Astrocyte (in vitro differentiated cells and primary cell): ENCODE measurements around the gene ZNF33B. TPM values are rescaled to one million over a fixed set of nuclear protein-coding genes. Genes with fewer than 3 reads are reported as not detected.

Experiments
- DNase-seq: peaks from one replicate; pipeline ENCODE4 v3.0.0-alpha.2; 2010; ENCODE audit warnings: low read depth
- FAIRE-seq: peaks from 2 replicates; lab custom pipeline; 2011; peaks lifted over from hg19 to GRCh38; lab: Jason Lieb, UNC
- H2AFZ ChIP-seq: 2 replicates; pipeline ENCODE4 v1.6.0; 2012; ENCODE audit warnings: low read depth, low read length, inconsistent platforms
- H3K27ac ChIP-seq: 2 replicates; pipeline ENCODE4 v1.5.1; 2011; ENCODE audit warnings: low read depth, low read length, inconsistent platforms
- H3K27me3 ChIP-seq: 2 replicates; pipeline ENCODE4 v1.6.0; 2011; ENCODE audit warnings: low read length, inconsistent platforms; ENCODE audit not compliant: insufficient read depth
- H3K36me3 ChIP-seq: 2 replicates; pipeline ENCODE4 v1.5.1; 2011; ENCODE audit warnings: low read length, inconsistent platforms; ENCODE audit not compliant: insufficient read depth
- H3K4me1 ChIP-seq: 2 replicates; pipeline ENCODE4 v1.5.1; 2011; ENCODE audit warnings: low read length, inconsistent platforms; ENCODE audit not compliant: insufficient read depth
- H3K4me2 ChIP-seq: 2 replicates; pipeline ENCODE4 v1.6.0; 2012; ENCODE audit warnings: low read length, inconsistent platforms
- H3K4me3 ChIP-seq: 2 replicates; pipeline ENCODE4 v1.5.1; 2011; ENCODE audit warnings: low read depth, mild to moderate bottlenecking, low read length, inconsistent platforms; ENCODE audit not compliant: insufficient read depth
- H3K79me2 ChIP-seq: 2 replicates; pipeline ENCODE4 v1.6.0; 2012; ENCODE audit warnings: mild to moderate bottlenecking, low read length, inconsistent platforms; ENCODE audit not compliant: insufficient read depth
- H3K9ac ChIP-seq: 2 replicates; pipeline ENCODE4 v1.6.0; 2012; ENCODE audit warnings: mild to moderate bottlenecking, low read length, inconsistent platforms
- H3K9me3 ChIP-seq: 2 replicates; pipeline ENCODE4 v1.5.1; 2012; ENCODE audit warnings: low read depth, mild to moderate bottlenecking, low read length, inconsistent platforms; ENCODE audit not compliant: insufficient read depth
- H4K20me1 ChIP-seq: 2 replicates; pipeline ENCODE4 v1.6.0; 2012; ENCODE audit warnings: low read length, inconsistent platforms; ENCODE audit not compliant: insufficient read depth
- H3K27ac Mint-ChIP-seq: one replicate; pipeline ENCODE4 v1.8.0; 2021; ENCODE audit warnings: mild to moderate bottlenecking, mixed read lengths; ENCODE audit not compliant: unreplicated experiment
- H3K27me3 Mint-ChIP-seq: one replicate; pipeline ENCODE4 v1.8.0; 2021; ENCODE audit warnings: low read depth, mixed read lengths; ENCODE audit not compliant: unreplicated experiment
- H3K36me3 Mint-ChIP-seq: one replicate; pipeline ENCODE4 v1.8.0; 2021; ENCODE audit warnings: low read depth, mixed read lengths; ENCODE audit not compliant: unreplicated experiment
- H3K4me1 Mint-ChIP-seq: one replicate; pipeline ENCODE4 v1.8.0; 2021; ENCODE audit warnings: low read depth, mixed read lengths; ENCODE audit not compliant: unreplicated experiment
- H3K4me3 Mint-ChIP-seq: one replicate; pipeline ENCODE4 v1.8.0; 2021; ENCODE audit warnings: mild to moderate bottlenecking, moderate library complexity, mixed read lengths; ENCODE audit not compliant: unreplicated experiment
- H3K9me3 Mint-ChIP-seq: one replicate; pipeline ENCODE4 v1.8.0; 2021; ENCODE audit warnings: mild to moderate bottlenecking, mixed read lengths; ENCODE audit not compliant: unreplicated experiment
- EZH2 ChIP-seq: IDR thresholded peaks from 2 replicates; pipeline ENCODE4 v1.6.1; 2012; ENCODE audit warnings: mild to moderate bottlenecking, low read length, inconsistent platforms; ENCODE audit not compliant: insufficient read depth
- total RNA-seq: library from RNA; stranded (reverse); gene quantifications from 2 replicates; pipeline ENCODE4 v1.2.1, GENCODE V29; 2021
- TF ChIP-seq, protein P1 (sequence below): IDR thresholded peaks from 2 replicates; pipeline ENCODE4 v1.5.1; 2011; ENCODE audit warnings: low read depth, mild to moderate bottlenecking, inconsistent platforms, low read length, moderate library complexity; ENCODE audit not compliant: insufficient read depth

Gene ZNF33B
- total RNA-seq, 1 donor from 2014 or later = 10.1 TPM

DNA sequence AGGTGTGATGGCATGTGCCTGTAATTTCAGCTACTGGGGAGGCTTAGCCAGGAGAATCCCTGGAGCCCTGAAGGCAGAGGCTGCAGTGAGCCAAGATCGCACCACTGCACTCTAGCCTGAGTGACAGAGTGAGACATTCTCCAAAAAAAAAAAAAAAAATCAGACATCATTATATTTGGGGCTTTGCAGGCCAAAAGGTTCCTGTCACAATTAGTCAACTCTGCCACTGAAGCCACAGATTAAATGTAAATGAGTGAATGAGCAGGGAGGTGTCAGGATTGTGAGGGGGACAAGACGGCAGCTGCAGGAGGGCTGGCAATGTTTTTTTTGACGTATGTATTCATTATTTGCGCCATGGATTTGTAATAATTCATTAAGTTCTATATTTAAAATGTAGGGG, 3.3 kb downstream of the ZNF33B start:
- no peak for TF ChIP-seq EZH2
- TF ChIP-seq, protein P1, sequence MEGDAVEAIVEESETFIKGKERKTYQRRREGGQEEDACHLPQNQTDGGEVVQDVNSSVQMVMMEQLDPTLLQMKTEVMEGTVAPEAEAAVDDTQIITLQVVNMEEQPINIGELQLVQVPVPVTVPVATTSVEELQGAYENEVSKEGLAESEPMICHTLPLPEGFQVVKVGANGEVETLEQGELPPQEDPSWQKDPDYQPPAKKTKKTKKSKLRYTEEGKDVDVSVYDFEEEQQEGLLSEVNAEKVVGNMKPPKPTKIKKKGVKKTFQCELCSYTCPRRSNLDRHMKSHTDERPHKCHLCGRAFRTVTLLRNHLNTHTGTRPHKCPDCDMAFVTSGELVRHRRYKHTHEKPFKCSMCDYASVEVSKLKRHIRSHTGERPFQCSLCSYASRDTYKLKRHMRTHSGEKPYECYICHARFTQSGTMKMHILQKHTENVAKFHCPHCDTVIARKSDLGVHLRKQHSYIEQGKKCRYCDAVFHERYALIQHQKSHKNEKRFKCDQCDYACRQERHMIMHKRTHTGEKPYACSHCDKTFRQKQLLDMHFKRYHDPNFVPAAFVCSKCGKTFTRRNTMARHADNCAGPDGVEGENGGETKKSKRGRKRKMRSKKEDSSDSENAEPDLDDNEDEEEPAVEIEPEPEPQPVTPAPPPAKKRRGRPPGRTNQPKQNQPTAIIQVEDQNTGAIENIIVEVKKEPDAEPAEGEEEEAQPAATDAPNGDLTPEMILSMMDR = no peak
- no peaks in the 10 kb centered on the region for H3K27me3 Mint-ChIP-seq
- Histone ChIP-seq H3K4me3 (no peak overlapping the region), H3K9me3 (no peaks in the 10 kb centered on the region), H3K4me2 (no peak overlapping the region), H3K27ac (no peak overlapping the region), H3K9ac (no peak overlapping the region), H3K4me1 (peaks cover 3% of the 10 kb centered on the region), H3K36me3 (peaks cover 6% of the 10 kb centered on the region), H4K20me1 (no peaks in the 10 kb centered on the region), H3K79me2 (peaks cover 13% of the 10 kb centered on the region), H2AFZ (no peak overlapping the region), H3K27me3 (no peaks in the 10 kb centered on the region)
- no peak for DNase-seq
- H3K9me3 Mint-ChIP-seq = no peaks in the 10 kb centered on the region
- FAIRE-seq = no peak
- peaks cover 13% of the 10 kb centered on the region for H3K4me1 Mint-ChIP-seq
- H3K27ac Mint-ChIP-seq = no peak overlapping the region
- no peak overlapping the region for H3K4me3 Mint-ChIP-seq
- H3K36me3 Mint-ChIP-seq = no peaks in the 10 kb centered on the region

DNA sequence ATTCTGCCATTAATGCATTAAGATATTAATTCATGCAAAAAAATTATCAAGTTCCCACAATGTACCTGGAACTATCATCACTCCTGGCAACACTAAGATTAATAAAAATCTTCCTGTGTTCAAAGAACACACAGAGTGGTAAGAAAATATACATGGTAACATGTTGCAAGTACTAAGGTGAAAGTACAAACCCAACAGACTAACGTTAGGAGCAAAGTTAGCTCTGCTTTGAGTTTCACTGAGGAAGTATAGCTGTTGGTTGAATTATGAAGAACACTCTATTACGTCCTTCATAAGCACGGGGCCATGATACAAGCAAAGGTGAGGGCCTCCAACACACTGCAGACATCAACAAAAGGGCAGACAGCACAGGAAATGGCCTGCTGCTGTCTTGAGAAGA, 5.8 kb downstream of the ZNF33B start:
- no peak overlapping the region for H3K4me2 ChIP-seq

GRCh38 chr10:42630537-42631134, 7.7 kb downstream of the ZNF33B start:
- Histone ChIP-seq H3K9me3 (no peaks in the 10 kb centered on the region), H3K36me3 (peaks cover 6% of the 10 kb centered on the region), H3K27me3 (no peaks in the 10 kb centered on the region), H3K4me2 (no peak overlapping the region), H3K4me3 (no peak overlapping the region), H3K9ac (no peak overlapping the region), H3K27ac (no peak overlapping the region), H3K79me2 (peaks cover 4% of the 10 kb centered on the region), H4K20me1 (no peaks in the 10 kb centered on the region), H2AFZ (no peak overlapping the region), H3K4me1 (no peaks in the 10 kb centered on the region)
- no peak overlapping the region for H3K4me3 Mint-ChIP-seq
- no peak for TF ChIP-seq EZH2
- TF ChIP-seq, protein P1 = no peak
- no peaks in the 10 kb centered on the region for H3K27me3 Mint-ChIP-seq
- H3K4me1 Mint-ChIP-seq = peaks cover 14% of the 10 kb centered on the region
- peaks cover 4% of the 10 kb centered on the region for H3K36me3 Mint-ChIP-seq
- FAIRE-seq (no peak), DNase-seq (no peak)
- no peaks in the 10 kb centered on the region for H3K9me3 Mint-ChIP-seq
- peak overlapping the region; percentile 8 for H3K27ac Mint-ChIP-seq

More for the DNA sequence above, 5.8 kb downstream of the ZNF33B start:
- H3K36me3 Mint-ChIP-seq = peaks cover 4% of the 10 kb centered on the region
- no peak for DNase-seq
- Histone ChIP-seq H3K79me2 (peaks cover 9% of the 10 kb centered on the region), H2AFZ (no peak overlapping the region), H3K27me3 (no peaks in the 10 kb centered on the region), H3K4me3 (no peak overlapping the region), H3K9ac (no peak overlapping the region), H3K4me1 (no peaks in the 10 kb centered on the region), H3K27ac (no peak overlapping the region), H3K9me3 (no peaks in the 10 kb centered on the region), H4K20me1 (no peaks in the 10 kb centered on the region), H3K36me3 (peaks cover 6% of the 10 kb centered on the region)
- H3K27me3 Mint-ChIP-seq = no peaks in the 10 kb centered on the region
- no peak overlapping the region for H3K4me3 Mint-ChIP-seq
- no peak for TF ChIP-seq EZH2
- TF ChIP-seq, protein P1 = no peak
- no peak overlapping the region for H3K27ac Mint-ChIP-seq
- FAIRE-seq = no peak
- H3K9me3 Mint-ChIP-seq = no peaks in the 10 kb centered on the region
- peaks cover 16% of the 10 kb centered on the region for H3K4me1 Mint-ChIP-seq
